GM23248 (cell line): ENCODE measurements around the gene MSI1. TPM values are rescaled to one million over a fixed set of nuclear protein-coding genes. Genes with fewer than 3 reads are reported as not detected.

Experiments
- DNase-seq: peaks from one replicate; pipeline ENCODE4 v3.0.0-alpha.2; 2015
- H2AFZ ChIP-seq: fragments of 200-600 bp; sonication (generic); 2 replicates; pipeline ENCODE4 v1.6.1; 2016; ENCODE audit warnings: antibody characterized with exemption
- H3F3A ChIP-seq: fragments of 200-600 bp; sonication (generic); 2 replicates; pipeline ENCODE4 v1.6.1; 2016; ENCODE audit warnings: mild to moderate bottlenecking, antibody characterized with exemption, mixed run types; ENCODE audit not compliant: insufficient read depth
- H3K27ac ChIP-seq: fragments of 200-600 bp; sonication (generic); 2 replicates; pipeline ENCODE4 v1.5.1; 2016; ENCODE audit warnings: mild to moderate bottlenecking
- H3K27me3 ChIP-seq: fragments of 200-600 bp; sonication (generic); replicated peaks from 2 replicates; pipeline ENCODE4 v1.6.1; 2016; ENCODE audit warnings: mild to moderate bottlenecking; ENCODE audit not compliant: insufficient read depth
- H3K36me3 ChIP-seq: fragments of 200-600 bp; sonication (generic); 2 replicates; pipeline ENCODE4 v1.6.1; 2016; ENCODE audit warnings: low read depth, mild to moderate bottlenecking
- H3K4me1 ChIP-seq: fragments of 200-600 bp; sonication (generic); 2 replicates; pipeline ENCODE4 v1.6.1; 2016; ENCODE audit warnings: mild to moderate bottlenecking; ENCODE audit not compliant: insufficient read depth
- H3K4me2 ChIP-seq: fragments of 200-600 bp; sonication (generic); one replicate; pipeline ENCODE4 v1.6.1; 2016; ENCODE audit warnings: mild to moderate bottlenecking; ENCODE audit not compliant: unreplicated experiment
- H3K4me3 ChIP-seq: fragments of 200-600 bp; sonication (generic); 2 replicates; pipeline ENCODE4 v1.5.1; 2016; ENCODE audit warnings: mild to moderate bottlenecking
- H3K79me2 ChIP-seq: fragments of 200-600 bp; sonication (generic); 2 replicates; pipeline ENCODE4 v1.6.1; 2016; ENCODE audit warnings: mild to moderate bottlenecking; ENCODE audit not compliant: insufficient read depth
- H3K9ac ChIP-seq: fragments of 200-600 bp; sonication (generic); 2 replicates; pipeline ENCODE4 v1.6.1; 2016; ENCODE audit warnings: mild to moderate bottlenecking
- H3K9me2 ChIP-seq: fragments of 200-600 bp; sonication (generic); 2 replicates; pipeline ENCODE4 v1.6.1; 2016; ENCODE audit warnings: mixed run types, mild to moderate bottlenecking, moderate library complexity; ENCODE audit not compliant: insufficient read depth
- H3K9me3 ChIP-seq: fragments of 200-600 bp; sonication (generic); one replicate; pipeline ENCODE4 v1.6.1; 2017; ENCODE audit warnings: low read depth
- H4K20me1 ChIP-seq: fragments of 200-600 bp; sonication (generic); 2 replicates; pipeline ENCODE4 v1.6.0; 2016; ENCODE audit not compliant: insufficient read depth
- EZH2 ChIP-seq: fragments of 200-600 bp; sonication (generic); IDR thresholded peaks from 2 replicates; pipeline ENCODE4 v1.6.1; 2018; ENCODE audit warnings: antibody characterized with exemption, mild to moderate bottlenecking; ENCODE audit not compliant: insufficient read depth, poor library complexity, severe bottlenecking
- EZH2phosphoT487 ChIP-seq: fragments of 200-600 bp; sonication (generic); IDR thresholded peaks from 2 replicates; pipeline ENCODE4 v1.6.1; 2018; ENCODE audit warnings: antibody characterized with exemption, moderate library complexity, mild to moderate bottlenecking, low read depth; ENCODE audit not compliant: insufficient read depth
- WGBS, 2 experiments: methylation state at CpG; one replicate each; pipeline ENCODE4 v1.1.6; 2015 to 2017; ENCODE audit warnings: low lambda C conversion rate in 2 of 2, low coverage in 1 of 2; ENCODE audit errors: missing lambda C conversion rate in 2 of 2; 5-methylcytosine and 5-hydroxymethylcytosine counted together
- in situ Hi-C: fragments of 300-500 bp; cut with MboI; formaldehyde crosslinking; loops from 2 replicates; pipeline ENCODE4 v1.15.0; 2020
- polyA plus RNA-seq: library from polyadenylated mRNA; unstranded; fragments of >200 nt; fragmentation: Nextera tagmentation; extraction: Ambion mirVana; gene quantifications from 2 replicates; pipeline ENCODE4 v1.2.1, GENCODE V29; 2016
- total RNA-seq: library from RNA; depleted of rRNA; stranded (reverse); fragments of >200 nt; shearing (Covaris generic); gene quantifications from 2 replicates; pipeline ENCODE4 v1.2.3, GENCODE V29; 2014

Gene MSI1
- total and polyA plus RNA-seq, 2 experiments from 2014 or later: not detected

GRCh38 chr12:120362516-120363273, 6.3 kb downstream of the MSI1 start:
- no peak for DNase-seq
- Histone ChIP-seq H3K27ac (no peak overlapping the region), H3K79me2 (no peaks in the 10 kb centered on the region), H3K4me2 (no peak overlapping the region), H4K20me1 (no peaks in the 10 kb centered on the region), H3K9me2 (no peaks in the 10 kb centered on the region), H3K4me1 (no peaks in the 10 kb centered on the region), H3F3A (0 out of 2 replicates have a peak, but pooled peaks cover 4% of the 10 kb centered on the region), H3K4me3 (no peak overlapping the region), H2AFZ (no peak overlapping the region), H3K9ac (no peak overlapping the region), H3K9me3 (no peaks in the 10 kb centered on the region), H3K36me3 (no peaks in the 10 kb centered on the region), H3K27me3 (peaks cover 19% of the 10 kb centered on the region)
- in situ Hi-C loops: no loop called here
- TF ChIP-seq EZH2 (no peak), EZH2phosphoT487 (no peak)
- WGBS, 2 experiments: 72 to 80% methylated on average over 14 of the region's 14 CpGs

- peak overlapping the region; percentile 74 for H3K9ac ChIP-seq
- H3K4me2 ChIP-seq: peak overlapping the region; percentile 88
- peak; percentile 77 for DNase-seq
- WGBS, 2 experiments: 15 to 16% methylated on average over 21 to 48 of the region's 56 CpGs
- H3K27me3 ChIP-seq: peaks cover 13% of the 10 kb centered on the region
- peak overlapping the region; percentile 59 for H3K4me3 ChIP-seq
- no peak overlapping the region for H3K27ac ChIP-seq
- H4K20me1 ChIP-seq: no peaks in the 10 kb centered on the region
- H3K4me1 ChIP-seq: no peaks in the 10 kb centered on the region
- H3F3A ChIP-seq: no peaks in the 10 kb centered on the region
- H3K9me2 ChIP-seq: no peaks in the 10 kb centered on the region
- peak overlapping the region; percentile 76 for H2AFZ ChIP-seq
- no peaks in the 10 kb centered on the region for H3K36me3 ChIP-seq
- TF ChIP-seq EZH2phosphoT487 (no peak), EZH2 (no peak)
- no peaks in the 10 kb centered on the region for H3K79me2 ChIP-seq
- no peaks in the 10 kb centered on the region for H3K9me3 ChIP-seq
- in situ Hi-C loops: no loop called here
Observed at GRCh38 chr12:120361506-120362208, 7.3 kb downstream of the MSI1 start.

- peaks cover 6% of the 10 kb centered on the region; the same call in 1 of the 2 replicates for H3K27me3 ChIP-seq
- no peaks in the 10 kb centered on the region for H3K9me2 ChIP-seq
- in situ Hi-C loops: no loop called here
- no peak overlapping the region for H3K4me2 ChIP-seq
- TF ChIP-seq EZH2phosphoT487: no peak
- no peak for TF ChIP-seq EZH2
- no peaks in the 10 kb centered on the region for H3K79me2 ChIP-seq
- WGBS, 2 experiments: 88 to 94% methylated on average over 1 of the region's 1 CpG
- no peak for DNase-seq
- no peaks in the 10 kb centered on the region for H3F3A ChIP-seq
- H3K36me3 ChIP-seq: no peaks in the 10 kb centered on the region
- no peak overlapping the region for H3K27ac ChIP-seq
- H4K20me1 ChIP-seq: no peaks in the 10 kb centered on the region
- no peak overlapping the region for H3K4me3 ChIP-seq
- no peaks in the 10 kb centered on the region for H3K4me1 ChIP-seq
- no peaks in the 10 kb centered on the region for H3K9me3 ChIP-seq
- no peak overlapping the region for H3K9ac ChIP-seq
- H2AFZ ChIP-seq: no peak overlapping the region
Observed at GRCh38 chr12:120359128-120359527, 9.8 kb downstream of the MSI1 start.

- TF ChIP-seq EZH2 (no peak), EZH2phosphoT487 (no peak)
- WGBS, 2 experiments: 56 to 64% methylated on average over 16 to 19 of the region's 19 CpGs
- no peaks in the 10 kb centered on the region for H4K20me1 ChIP-seq
- H3K4me2 ChIP-seq: no peak overlapping the region
- no peak overlapping the region for H3K27ac ChIP-seq
- H3K9me2 ChIP-seq: no peaks in the 10 kb centered on the region
- no peaks in the 10 kb centered on the region for H3K79me2 ChIP-seq
- H3K4me3 ChIP-seq: no peak overlapping the region
- no peaks in the 10 kb centered on the region for H3K4me1 ChIP-seq
- no peaks in the 10 kb centered on the region for H3F3A ChIP-seq
- H3K36me3 ChIP-seq: no peaks in the 10 kb centered on the region
- H3K27me3 ChIP-seq: 0 out of 2 replicates have a peak, but pooled peaks cover 3% of the 10 kb centered on the region
- in situ Hi-C loops: no loop called here
- H2AFZ ChIP-seq: no peak overlapping the region
- no peak overlapping the region for H3K9ac ChIP-seq
- DNase-seq: no peak
- H3K9me3 ChIP-seq: no peaks in the 10 kb centered on the region
Observed at GRCh38 chr12:120358412-120359100, 10.4 kb downstream of the MSI1 start.
